HCT116 (cell line): ENCODE data around the gene SLC66A2. TPM values are rescaled to one million over a fixed set of nuclear protein-coding genes. Genes with fewer than 3 reads are reported as not detected.

ENCODE experiments used
- ATAC-seq: fragments of 200-7000 bp; cut with Tn5 transposase; 2 replicates; pipeline ENCODE4 v1.9.1; 2020; ENCODE audit warnings: mild to moderate bottlenecking, moderate library complexity
- BruUV-seq: library from RNA; stranded (reverse); fragments of 400-500 nt; replicated peaks from 2 replicates; lab custom pipeline; 2021; lab: Mats Ljungman, UMichigan
- CTCF ChIA-PET: fragments of 300-600 bp; sonication (Branson Sonifier 250); formaldehyde crosslinking; loops from one replicate; lab custom pipeline; 2021; ENCODE audit warnings: antibody characterized with exemption; lab: Charles Lee
- POLR2A ChIA-PET: fragments of 300-600, 350-600 bp; sonication (Branson Sonifier 250); formaldehyde crosslinking; loops from one replicate; lab custom pipeline; 2021; ENCODE audit warnings: antibody characterized with exemption; lab: Charles Lee
- RAD21 ChIA-PET, 2 experiments: fragments of 300-600 bp; sonication (Branson Sonifier 250); formaldehyde crosslinking; loops; one replicate each; lab custom pipeline; 2023; ENCODE audit warnings: low total read pairs in 2 of 2; ENCODE audit not compliant: uncharacterized antibody in 2 of 2, unreplicated experiment in 2 of 2, low non-redundant PET in 1 of 2; lab: Charles Lee
- DNase-seq: peaks from one replicate; pipeline ENCODE4 v3.0.0-alpha.2; 2010; ENCODE audit warnings: low read depth, low spot score
- H2AFZ ChIP-seq: fragments of 200-600 bp; shearing (Covaris generic), sonication (generic); 2 replicates; pipeline ENCODE4 v1.6.1; 2017; ENCODE audit warnings: low read depth, mixed run types, mixed read lengths, antibody characterized with exemption, low read length; ENCODE audit not compliant: poor library complexity, severe bottlenecking
- H3K27ac ChIP-seq: 2 replicates; pipeline ENCODE4 v1.5.1; 2012; ENCODE audit warnings: low read depth, low read length
- H3K27me3 ChIP-seq: fragments of 200-600 bp; sonication (generic); 2 replicates; pipeline ENCODE4 v1.6.1; 2016; ENCODE audit warnings: mixed run types, low read length, mixed read lengths; ENCODE audit not compliant: insufficient read depth
- H3K36me3 ChIP-seq, 2 experiments: fragments of 200-500 bp in 1 of 2; fragments of 200-600 bp in 1 of 2; sonication (Bioruptor generic) in 1 of 2; sonication (generic) in 1 of 2; 2 replicates each; pipeline versions ENCODE4 v1.5.1 to v1.6.1; 2014 to 2016; ENCODE audit warnings: low read length in 2 of 2, inconsistent platforms in 1 of 2, mixed read lengths in 1 of 2, mixed run types in 1 of 2; ENCODE audit not compliant: insufficient read depth in 2 of 2, control insufficient read depth in 1 of 2
- H3K4me1 ChIP-seq, 2 experiments: fragments of 200-600 bp in 1 of 2; sonication (generic) in 1 of 2; 2 replicates each; pipeline versions ENCODE4 v1.5.1 to v1.6.1; 2012 to 2017; ENCODE audit warnings: low read length in 2 of 2, inconsistent platforms in 1 of 2, mild to moderate bottlenecking in 1 of 2, mixed read lengths in 1 of 2, mixed run types in 1 of 2, moderate library complexity in 1 of 2; ENCODE audit not compliant: insufficient read depth in 2 of 2, control insufficient read depth in 1 of 2
- H3K4me2 ChIP-seq: fragments of 200-600 bp; sonication (generic); 2 replicates; pipeline ENCODE4 v1.6.1; 2017; ENCODE audit warnings: mixed run types, low read length, mixed read lengths
- H3K4me3 ChIP-seq, 2 experiments: fragments of 200-600 bp in 1 of 2; sonication (generic) in 1 of 2; replicated peaks in 1 of 2; 2 replicates each; pipeline ENCODE4 v1.5.1; 2011 to 2016; ENCODE audit warnings: low read length in 2 of 2, control low read depth in 1 of 2, low read depth in 1 of 2, mild to moderate bottlenecking in 1 of 2, mixed read lengths in 1 of 2, mixed run types in 1 of 2
- H3K79me2 ChIP-seq: fragments of 200-600 bp; sonication (generic); 2 replicates; pipeline ENCODE4 v1.6.1; 2017; ENCODE audit warnings: mild to moderate bottlenecking, mixed run types, low read length, moderate library complexity, mixed read lengths; ENCODE audit not compliant: insufficient read depth
- H3K9ac ChIP-seq: fragments of 200-600 bp; sonication (generic); 2 replicates; pipeline ENCODE4 v1.6.1; 2016; ENCODE audit warnings: low read length, mixed read lengths
- H3K9me2 ChIP-seq: fragments of 200-600 bp; sonication (generic), shearing (Covaris generic); 2 replicates; pipeline ENCODE4 v1.6.1; 2017; ENCODE audit warnings: mixed run types, mild to moderate bottlenecking, moderate library complexity; ENCODE audit not compliant: insufficient read depth
- H3K9me3 ChIP-seq, 2 experiments: fragments of 200-500 bp in 1 of 2; fragments of 200-600 bp in 1 of 2; sonication (Bioruptor generic) in 1 of 2; sonication (generic) in 1 of 2; 2 replicates each; pipeline ENCODE4 v1.6.1; 2014 to 2017; ENCODE audit warnings: low read length in 2 of 2, mixed read lengths in 2 of 2, inconsistent platforms in 1 of 2, low read depth in 1 of 2, mild to moderate bottlenecking in 1 of 2, mixed run types in 1 of 2, moderate library complexity in 1 of 2; ENCODE audit not compliant: control insufficient read depth in 1 of 2, insufficient read depth in 1 of 2
- H4K20me1 ChIP-seq: fragments of 200-600 bp; sonication (generic), shearing (Covaris generic); 2 replicates; pipeline ENCODE4 v1.6.1; 2017; ENCODE audit warnings: mixed run types, mild to moderate bottlenecking, moderate library complexity; ENCODE audit not compliant: insufficient read depth
- ATF3 ChIP-seq: IDR thresholded peaks from 2 replicates; pipeline ENCODE4 v1.6.1; 2012
- EZH2 ChIP-seq: fragments of 200-600 bp; sonication (generic); IDR thresholded peaks from 2 replicates; pipeline ENCODE4 v1.6.1; 2017; ENCODE audit warnings: antibody characterized with exemption, mixed run types
- EZH2phosphoT487 ChIP-seq: fragments of 200-600 bp; IDR thresholded peaks from 2 replicates; pipeline ENCODE4 v1.6.1; 2018; ENCODE audit warnings: antibody characterized with exemption, borderline replicate concordance
- POLR2A ChIP-seq: IDR thresholded peaks from 2 replicates; pipeline ENCODE4 v1.7.0; 2011; ENCODE audit warnings: borderline replicate concordance; ENCODE audit not compliant: insufficient read depth, insufficient read length; ENCODE audit errors: extremely low read depth
- POLR2AphosphoS5 ChIP-seq: IDR thresholded peaks from 2 replicates; pipeline ENCODE4 v1.6.1; 2011; ENCODE audit warnings: mild to moderate bottlenecking, low read depth, low read length, moderate library complexity
- TCF7L2 ChIP-seq: IDR thresholded peaks from 2 replicates; pipeline ENCODE4 v1.7.0; 2011; ENCODE audit warnings: borderline replicate concordance, inconsistent platforms; ENCODE audit not compliant: insufficient read depth, insufficient read length; ENCODE audit errors: extremely low read depth
- ZFX ChIP-seq: fragments of 450-650 bp; IDR thresholded peaks from 2 replicates; pipeline ENCODE4 v1.6.1; 2017
- intact Hi-C: fragments of 100-400 bp; cut with micrococcal nuclease; formaldehyde crosslinking; loops from 2 replicates; pipeline ENCODE4 v1.10.0; 2022
- total RNA-seq: library from RNA; stranded (reverse); gene quantifications from one replicate; pipeline ENCODE4 v1.2.1, GENCODE V29; 2021; ENCODE audit not compliant: unreplicated experiment

The SLC66A2 gene
- total RNA-seq, 1 experiment from 2014 or later: 44.9 TPM

- no peak overlapping the region for H3K9ac ChIP-seq
- POLR2A ChIA-PET: no interaction called here
- H3K4me1 ChIP-seq: peaks cover 11 to 27% of the 10 kb centered on the region in 2 experiments
- intact Hi-C loops: no loop called here
- H3K27ac ChIP-seq: no peak overlapping the region
- no peak overlapping the region for H2AFZ ChIP-seq
- DNase-seq: no peak
- H4K20me1 ChIP-seq: peaks cover 21% of the 10 kb centered on the region; the same call in 1 of the 2 replicates
- no peaks in the 10 kb centered on the region for H3K27me3 ChIP-seq
- H3K4me3 ChIP-seq: no peak overlapping the region
- no TSS peak for BruUV-seq
- ATAC-seq: no peak
- H3K4me2 ChIP-seq: no peak overlapping the region
- H3K9me3 ChIP-seq: no peaks in the 10 kb centered on the region
- TF ChIP-seq POLR2AphosphoS5: peak; percentile 29; the same call in 1 of the 2 replicates
- no peak for TF ChIP-seq ATF3
- peaks cover 89% of the 10 kb centered on the region for H3K79me2 ChIP-seq
- peaks cover 32 to 33% of the 10 kb centered on the region in 2 experiments for H3K36me3 ChIP-seq
- CTCF ChIA-PET: no interaction called here
- H3K9me2 ChIP-seq: no peaks in the 10 kb centered on the region
- RAD21 ChIA-PET: no interaction called here
Measured at GRCh38 chr18:79970419-79971133, 19.1 kb upstream of the SLC66A2 start.

GRCh38 chr18:79965119-79965902, 13.9 kb upstream of the SLC66A2 start:
- ATAC-seq (peak; percentile 58), DNase-seq (no peak)
- peaks cover 3 to 5% of the 10 kb centered on the region in 2 experiments; a peak in 1 of 4 replicates for H3K36me3 ChIP-seq
- TF ChIP-seq ZFX (peak; percentile 39), EZH2phosphoT487 (no peak), TCF7L2 (peak; percentile 38), POLR2A (peak; percentile 56), EZH2 (no peak), POLR2AphosphoS5 (no peak; the same call in 1 of the 2 replicates)
- H3K4me3 ChIP-seq: peak overlapping the region; percentile 76 to 83
- POLR2A ChIA-PET: interaction anchor here (1.0 kb wide), 2 partner anchors 14 to 17 kb away, joined by 3 to 7 read pairs; partner anchors contain the start of gene SLC66A2
- H3K27me3 ChIP-seq: no peaks in the 10 kb centered on the region
- peaks cover 42 to 73% of the 10 kb centered on the region in 2 experiments for H3K4me1 ChIP-seq
- H3K9ac ChIP-seq: peak overlapping the region; percentile 92
- RAD21 ChIA-PET: no interaction called here
- H2AFZ ChIP-seq: no peak overlapping the region
- BruUV-seq: TSS peak; percentile 75
- no peaks in the 10 kb centered on the region for H3K9me2 ChIP-seq
- H3K9me3 ChIP-seq: no peaks in the 10 kb centered on the region
- no peaks in the 10 kb centered on the region; the same call in 1 of the 2 replicates for H4K20me1 ChIP-seq
- H3K4me2 ChIP-seq: peak overlapping the region; percentile 86
- peak overlapping the region; percentile 90 for H3K27ac ChIP-seq
- CTCF ChIA-PET: no interaction called here
- peaks cover 49% of the 10 kb centered on the region for H3K79me2 ChIP-seq
- intact Hi-C loops: loop anchor here (2.0 to 5.0 kb wide), 2 partner anchors 287 to 588 kb away; partner anchors contain the start of gene CTDP1
